HG03469 (cell line): ENCODE measurements around the gene ACTN1.
"Not testable (repeated sequence)": the region's sequence is repeated elsewhere in the genome, so short reads cannot be mapped to it uniquely, and the experiment has no call there.

ENCODE experiments used
- ATAC-seq: cut with Tn5 transposase; IDR thresholded peaks from one replicate; pipeline ENCODE4 v1.9.1; 2021; ENCODE audit warnings: mild to moderate bottlenecking, moderate library complexity, moderate number of reproducible peaks; ENCODE audit not compliant: unreplicated experiment

Gene ACTN1

GRCh38 chr14:68986926-68987652 lies 8.0 kb upstream of the ACTN1 start:
- no peak for ATAC-seq

DNA sequence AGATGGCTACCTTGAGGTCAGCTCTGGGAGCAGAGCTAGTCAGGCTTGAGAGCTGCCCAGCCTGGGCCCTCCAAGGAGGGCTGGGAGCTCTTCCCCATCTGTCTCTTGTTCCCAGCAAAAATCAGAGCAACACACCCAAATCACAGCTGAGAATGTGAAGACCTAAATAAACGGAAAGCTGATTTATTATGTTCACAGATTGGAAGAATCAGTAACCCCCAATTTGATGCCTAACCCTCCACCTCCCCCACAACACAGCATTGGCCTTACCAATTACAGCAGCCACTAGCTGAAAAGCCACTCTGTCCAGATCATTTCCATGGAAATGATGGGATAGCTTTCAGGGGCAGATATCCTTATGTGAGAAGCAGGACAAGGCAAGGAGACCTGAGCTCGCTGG lies 7.1 kb upstream of the ACTN1 start:
- no peak for ATAC-seq

DNA sequence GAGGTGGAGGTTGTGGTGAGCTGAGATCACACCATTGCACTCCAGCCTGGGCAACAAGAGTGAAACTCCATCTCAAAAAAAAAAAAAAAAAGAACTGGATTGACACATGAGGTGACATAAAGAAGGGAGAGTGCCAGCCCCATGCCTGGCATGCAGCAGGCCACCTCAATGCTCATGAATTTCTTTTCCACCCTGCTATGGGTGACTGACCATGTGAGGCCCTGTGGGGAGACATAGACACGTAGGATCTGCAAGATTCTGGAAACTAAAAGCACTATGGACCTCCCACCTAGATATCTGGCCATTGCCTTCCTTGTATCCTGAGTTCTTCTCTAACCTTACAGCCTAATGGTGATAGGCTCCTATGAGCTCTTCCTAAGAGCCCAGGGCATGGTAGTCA lies 5.6 kb upstream of the ACTN1 start:
- ATAC-seq, result no peak

DNA sequence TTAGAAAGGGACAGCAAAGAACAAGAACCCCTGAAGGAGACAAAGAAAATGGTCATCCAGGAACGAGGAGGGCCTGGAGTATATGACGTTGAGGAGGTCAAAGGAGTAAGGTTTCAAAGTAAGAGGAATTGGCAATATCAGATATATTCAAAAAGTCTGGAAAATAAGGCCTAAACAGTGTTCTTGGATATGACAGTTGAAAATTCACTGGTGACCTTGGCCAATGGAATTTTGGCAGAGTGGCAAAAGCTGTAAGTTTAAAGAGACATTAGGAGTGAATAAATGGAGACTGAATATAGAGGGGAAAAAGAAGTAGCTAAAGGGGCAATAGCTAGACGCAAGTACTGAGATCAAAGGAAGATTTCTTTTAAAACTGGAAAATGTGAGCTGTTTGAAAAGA lies 4.1 kb upstream of the ACTN1 start:
- no peak for ATAC-seq

DNA sequence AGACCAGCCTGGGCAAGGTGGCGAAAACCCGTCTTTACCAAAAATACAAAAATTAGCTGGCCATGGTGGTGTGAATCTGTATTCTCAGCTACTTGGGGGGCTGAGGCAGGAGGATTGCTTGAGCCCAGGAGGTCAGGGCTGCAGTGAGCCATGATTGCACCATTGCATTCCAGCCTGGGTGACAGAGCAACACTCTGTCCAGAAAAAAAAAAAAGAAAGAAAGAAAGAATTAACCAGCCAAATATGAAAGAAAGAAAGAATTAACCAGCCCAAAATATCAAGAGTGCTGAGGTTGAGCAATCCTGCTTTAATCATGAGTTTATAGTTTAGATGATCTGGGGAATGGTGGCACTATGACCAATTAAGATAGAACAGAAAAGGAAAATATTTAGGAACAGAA lies 3.5 kb upstream of the ACTN1 start:
- no peak for ATAC-seq

- ATAC-seq, result no peak
Observed at GRCh38 chr14:68981539-68981976, 2.5 kb upstream of the ACTN1 start.

DNA sequence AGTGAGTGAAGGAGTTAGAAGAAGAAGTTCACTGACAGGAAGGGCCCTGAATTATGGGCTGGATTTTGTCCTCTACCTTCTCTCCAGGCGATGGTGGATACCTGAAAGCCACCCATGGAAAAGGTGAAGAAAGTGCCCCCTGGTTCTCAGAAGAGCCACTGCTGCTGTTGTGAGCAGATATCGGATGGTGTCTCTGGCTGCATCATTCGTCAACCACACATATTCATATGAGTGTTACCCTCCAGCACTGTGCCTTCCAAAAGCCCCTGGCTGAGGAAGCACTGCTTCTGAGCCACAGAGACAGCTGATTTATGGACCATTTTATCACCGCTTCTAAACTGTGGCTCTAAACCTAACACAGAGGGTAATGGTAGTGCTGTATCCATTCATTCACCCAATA lies 2.0 kb upstream of the ACTN1 start:
- no peak for ATAC-seq

- ATAC-seq, result no peak
Observed at GRCh38 chr14:68979722-68980451, 785 bp upstream of the ACTN1 start.

DNA sequence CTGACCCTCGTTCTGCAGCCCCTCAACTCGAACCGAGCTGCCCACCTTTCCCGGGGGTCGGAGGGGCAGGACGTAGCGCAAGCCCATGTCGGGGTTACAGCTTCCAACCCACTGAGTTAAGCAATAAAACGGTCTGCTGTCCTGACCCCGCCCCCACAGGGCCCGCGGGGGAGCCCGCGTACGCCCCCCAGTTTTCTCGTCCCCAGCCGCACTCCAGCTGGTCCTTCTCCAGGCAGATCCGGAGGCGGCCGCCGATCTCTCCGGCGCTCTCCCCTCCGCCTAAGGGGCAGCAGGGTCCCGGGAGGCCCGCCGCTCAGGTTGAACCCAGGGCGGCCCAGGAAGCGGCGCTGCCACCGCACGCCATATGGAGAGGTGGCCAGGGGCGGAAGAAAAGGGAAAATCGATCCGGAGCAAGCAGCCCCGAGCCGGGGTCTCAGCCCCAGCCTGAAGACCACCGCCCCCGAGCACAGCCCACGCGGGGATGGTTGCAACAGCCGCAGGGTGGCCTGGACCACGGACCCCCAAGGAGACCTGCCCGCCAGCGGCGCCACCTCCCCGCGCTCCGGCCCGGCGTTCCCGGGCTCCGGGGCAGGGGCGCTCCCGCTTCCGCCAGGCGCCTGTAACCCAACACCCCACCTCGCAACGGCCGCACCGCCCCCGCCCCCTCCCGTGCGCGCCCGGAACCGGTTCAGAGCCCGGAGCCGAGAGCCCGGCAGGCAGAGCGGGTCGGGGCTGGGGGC lies 760 bp downstream of the ACTN1 start:
- ATAC-seq, result no peak

DNA sequence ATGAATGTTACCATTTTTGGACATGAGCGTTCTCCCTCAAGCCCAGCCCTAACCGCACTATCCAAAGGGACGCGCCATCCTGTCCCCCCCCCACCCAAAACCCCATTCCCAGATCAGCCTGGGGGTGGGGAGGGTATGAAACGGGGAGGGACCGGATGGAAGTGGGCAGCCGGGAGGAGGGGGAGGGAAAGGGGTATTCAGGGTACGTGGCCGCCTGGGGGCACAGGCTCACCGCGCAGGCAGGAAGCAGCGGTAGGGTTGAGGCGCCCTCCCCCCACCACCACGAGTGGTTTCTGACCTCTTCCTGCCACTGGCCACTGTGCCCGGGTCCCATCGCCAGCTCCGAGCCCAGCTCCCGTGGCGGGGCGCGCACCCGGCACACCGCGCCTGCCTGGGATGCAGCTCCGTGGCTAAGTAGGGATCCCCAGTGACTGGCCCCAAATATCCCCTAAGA lies 1.4 kb downstream of the ACTN1 start:
- ATAC-seq, result no peak

- no peak for ATAC-seq
Observed at GRCh38 chr14:68977180-68977717, 1.9 kb downstream of the ACTN1 start.

- no peak for ATAC-seq
Observed at GRCh38 chr14:68976160-68977067, 2.7 kb downstream of the ACTN1 start.

DNA sequence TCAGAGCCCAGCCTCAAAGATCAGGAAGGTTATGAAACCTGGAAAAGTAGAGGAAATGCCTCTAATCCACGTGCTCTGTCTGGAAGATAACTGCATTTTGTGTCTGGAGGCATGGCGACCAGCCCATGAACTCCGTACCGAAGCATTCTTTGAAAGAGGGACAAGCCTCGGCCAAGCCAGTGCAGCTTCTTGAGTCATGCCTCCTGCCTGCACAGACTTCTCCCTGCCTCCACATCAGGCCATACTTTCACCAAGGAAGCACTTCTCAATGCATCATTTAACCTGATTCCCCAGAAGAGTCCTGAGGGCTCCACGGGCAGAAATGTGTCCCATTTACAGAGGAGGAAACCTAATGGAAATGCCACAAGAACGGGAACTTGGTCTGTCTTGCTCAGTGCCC lies 3.4 kb downstream of the ACTN1 start:
- ATAC-seq, result no peak

GRCh38 chr14:68974759-68975347 lies 4.2 kb downstream of the ACTN1 start:
- ATAC-seq, result no peak

- ATAC-seq, result no peak
Observed at GRCh38 chr14:68973639-68974038, 5.5 kb downstream of the ACTN1 start.

- not testable (repeated sequence) for ATAC-seq
Observed at GRCh38 chr14:68973219-68973565, 5.9 kb downstream of the ACTN1 start.

DNA sequence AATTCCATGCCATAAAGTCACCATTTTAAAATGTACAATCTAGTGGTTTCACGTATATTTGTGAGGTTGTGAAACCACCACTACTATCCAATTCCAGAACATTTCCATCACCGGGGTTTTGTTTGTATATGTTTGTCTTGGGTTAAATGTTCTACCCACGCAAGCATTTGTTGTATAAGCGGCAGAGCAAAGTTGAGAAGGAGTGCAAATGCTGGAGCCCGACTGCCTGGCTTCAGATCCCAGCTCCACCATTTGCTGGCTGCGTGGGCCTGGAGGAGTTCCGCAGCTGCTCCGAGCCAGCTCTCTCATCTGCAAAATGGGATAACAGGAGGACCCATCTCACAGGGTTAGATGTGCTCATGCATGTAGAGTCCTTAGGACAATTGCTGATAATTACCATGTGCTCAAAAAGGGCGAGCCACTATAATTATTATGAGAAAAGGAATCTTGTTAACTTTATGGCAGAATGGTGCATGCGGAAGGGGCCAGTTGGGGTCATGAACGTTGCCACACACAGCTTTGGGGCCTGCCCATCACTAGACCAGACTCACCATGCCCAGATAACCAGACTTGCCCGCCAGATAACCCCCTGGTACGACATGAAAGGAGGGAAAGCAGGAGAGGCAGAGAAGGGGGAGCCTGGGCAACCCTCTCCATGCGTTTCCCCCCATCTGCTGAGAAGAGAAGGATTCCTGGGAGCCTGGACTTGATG lies 6.4 kb downstream of the ACTN1 start:
- no peak for ATAC-seq

- no peak for ATAC-seq
Observed at GRCh38 chr14:68971411-68972035, 7.6 kb downstream of the ACTN1 start.

GRCh38 chr14:68970736-68971135 lies 8.4 kb downstream of the ACTN1 start:
- ATAC-seq, result no peak
